ENCODE measurements around the gene DNAH14. TPM values are rescaled to one million over a fixed set of nuclear protein-coding genes. Genes with fewer than 3 reads are reported as not detected.

DNAH14 gene
- total RNA-seq, 1 donor from 2014 or later: 3.0 TPM

GRCh38 chr1:225400968-225401367 lies 471.5 kb downstream of the DNAH14 start:
- no peak for TF ChIP-seq CTCF (IDR thresholded peaks at IDR 0.05; ENCODE audit: borderline replicate concordance)
- Histone ChIP-seq H3K9me3 (replicated peaks) (no peaks in the 10 kb centered on the region), H3K36me3 (peaks cover 40% of the 10 kb centered on the region), H3K4me3 (no peak overlapping the region), H3K27me3 (ENCODE audit: low read depth) (no peaks in the 10 kb centered on the region), H3K27ac (replicated peaks) (no peak overlapping the region), H3K4me1 (no peaks in the 10 kb centered on the region)
- DNase-seq: no peak
- intact Hi-C loops (cut with micrococcal nuclease): no loop called here

GRCh38 chr1:225406976-225407725 lies 477.7 kb downstream of the DNAH14 start:
- DNase-seq: no peak
- peaks cover 60% of the 10 kb centered on the region for H3K36me3 ChIP-seq
- H3K4me1 ChIP-seq: no peaks in the 10 kb centered on the region

GRCh38 chr1:225407755-225408154 lies 478.3 kb downstream of the DNAH14 start:
- Histone ChIP-seq H3K27ac (replicated peaks) (no peak overlapping the region), H3K9me3 (replicated peaks) (no peaks in the 10 kb centered on the region), H3K27me3 (ENCODE audit: low read depth) (no peaks in the 10 kb centered on the region), H3K36me3 (peaks cover 64% of the 10 kb centered on the region), H3K4me3 (no peak overlapping the region), H3K4me1 (no peaks in the 10 kb centered on the region)
- TF ChIP-seq CTCF (IDR thresholded peaks at IDR 0.05; ENCODE audit: borderline replicate concordance): no peak
- intact Hi-C loops (cut with micrococcal nuclease): no loop called here
- DNase-seq: no peak

More at GRCh38 chr1:225406976-225407725, 477.7 kb downstream of the DNAH14 start:
- H3K9me3 ChIP-seq (replicated peaks): no peaks in the 10 kb centered on the region
- H3K4me3 ChIP-seq: no peak overlapping the region
- H3K27me3 ChIP-seq (ENCODE audit: low read depth): no peaks in the 10 kb centered on the region
- no peak overlapping the region for H3K27ac ChIP-seq (replicated peaks)
- intact Hi-C loops (cut with micrococcal nuclease): no loop called here
- no peak for TF ChIP-seq CTCF (IDR thresholded peaks at IDR 0.05; ENCODE audit: borderline replicate concordance)

- no peak for DNase-seq
- Histone ChIP-seq H3K27ac (replicated peaks) (no peak overlapping the region), H3K9me3 (replicated peaks) (no peaks in the 10 kb centered on the region), H3K4me1 (no peaks in the 10 kb centered on the region), H3K36me3 (peaks cover 64% of the 10 kb centered on the region), H3K27me3 (ENCODE audit: low read depth) (no peaks in the 10 kb centered on the region), H3K4me3 (no peak overlapping the region)
- intact Hi-C loops (cut with micrococcal nuclease): no loop called here
- TF ChIP-seq CTCF (IDR thresholded peaks at IDR 0.05; ENCODE audit: borderline replicate concordance): no peak
These were observed 478.8 kb downstream of the DNAH14 start for GRCh38 chr1:225408249-225408648.

GRCh38 chr1:225409051-225409450 lies 479.6 kb downstream of the DNAH14 start:
- no peaks in the 10 kb centered on the region for H3K4me1 ChIP-seq
- no peak overlapping the region for H3K4me3 ChIP-seq
- H3K27ac ChIP-seq (replicated peaks): no peak overlapping the region
- no peaks in the 10 kb centered on the region for H3K27me3 ChIP-seq (ENCODE audit: low read depth)
- intact Hi-C loops (cut with micrococcal nuclease): no loop called here
- H3K9me3 ChIP-seq (replicated peaks): no peaks in the 10 kb centered on the region
- H3K36me3 ChIP-seq: peaks cover 65% of the 10 kb centered on the region
- TF ChIP-seq CTCF (IDR thresholded peaks at IDR 0.05; ENCODE audit: borderline replicate concordance): no peak
- no peak for DNase-seq
